GM23338 (cell line): ENCODE results near the gene SMIM13. TPM values are rescaled to one million over a fixed set of nuclear protein-coding genes. Genes with fewer than 3 reads are reported as not detected.

Source experiments
- ATAC-seq: fragments of 200-7000 bp; cut with Tn5 transposase; 3 replicates; pipeline ENCODE4 v1.9.1; 2020
- DNase-seq: peaks from one replicate; pipeline ENCODE4 v3.0.0-alpha.2; 2015; ENCODE audit warnings: low spot score
- H2AFZ ChIP-seq: fragments of 200-600 bp; sonication (generic); 2 replicates; pipeline ENCODE4 v1.8.0; 2016; ENCODE audit warnings: antibody characterized with exemption, mild to moderate bottlenecking, moderate library complexity
- H3F3A ChIP-seq: fragments of 200-600 bp; sonication (generic); replicated peaks from 2 replicates; pipeline ENCODE4 v1.8.0; 2017; ENCODE audit warnings: antibody characterized with exemption, mixed run types, low read depth
- H3K27ac ChIP-seq: fragments of 200-600 bp; sonication (generic); 2 replicates; pipeline ENCODE4 v1.6.1; 2016; ENCODE audit warnings: low read depth
- H3K27me3 ChIP-seq: fragments of 200-600 bp; sonication (generic); 2 replicates; pipeline ENCODE4 v1.8.0; 2016; ENCODE audit warnings: mild to moderate bottlenecking, mixed run types, moderate library complexity; ENCODE audit not compliant: insufficient read depth
- H3K36me3 ChIP-seq: fragments of 200-600 bp; sonication (generic); 2 replicates; pipeline ENCODE4 v1.8.0; 2016; ENCODE audit warnings: mild to moderate bottlenecking; ENCODE audit not compliant: insufficient read depth
- H3K4me1 ChIP-seq: fragments of 200-600 bp; sonication (generic); 2 replicates; pipeline ENCODE4 v1.8.0; 2016; ENCODE audit warnings: mild to moderate bottlenecking, moderate library complexity; ENCODE audit not compliant: insufficient read depth
- H3K4me2 ChIP-seq: fragments of 200-600 bp; sonication (generic); 2 replicates; pipeline ENCODE4 v1.7.1; 2017; ENCODE audit warnings: mixed run types
- H3K4me3 ChIP-seq: fragments of 200-600 bp; sonication (generic); 2 replicates; pipeline ENCODE4 v1.6.1; 2016; ENCODE audit warnings: mixed run types
- H3K79me2 ChIP-seq: fragments of 200-600 bp; sonication (generic); replicated peaks from 2 replicates; pipeline ENCODE4 v1.8.0; 2017; ENCODE audit warnings: mild to moderate bottlenecking; ENCODE audit not compliant: insufficient read depth
- H3K9me2 ChIP-seq: fragments of 200-600 bp; sonication (generic); 2 replicates; pipeline ENCODE4 v1.8.0; 2017; ENCODE audit not compliant: insufficient read depth
- H4K20me1 ChIP-seq: fragments of 200-600 bp; sonication (generic); replicated peaks from 2 replicates; pipeline ENCODE4 v1.8.0; 2017; ENCODE audit warnings: mild to moderate bottlenecking; ENCODE audit not compliant: insufficient read depth
- H3K27ac Mint-ChIP-seq: 2 replicates; pipeline ENCODE4 v1.8.0; 2020; ENCODE audit warnings: inconsistent platforms, mild to moderate bottlenecking, moderate library complexity, mixed read lengths
- H3K27me3 Mint-ChIP-seq: 3 replicates; pipeline ENCODE4 v1.8.0; 2022; ENCODE audit warnings: low read depth, mild to moderate bottlenecking, moderate library complexity, mixed read lengths, inconsistent platforms; ENCODE audit not compliant: insufficient read depth, poor library complexity
- H3K36me3 Mint-ChIP-seq: 3 replicates; pipeline ENCODE4 v1.8.0; 2021; ENCODE audit warnings: low read depth, mild to moderate bottlenecking, inconsistent platforms, moderate library complexity, mixed read lengths
- H3K4me1 Mint-ChIP-seq: 3 replicates; pipeline ENCODE4 v1.8.0; 2020; ENCODE audit warnings: mild to moderate bottlenecking, inconsistent platforms, mixed read lengths
- H3K4me3 Mint-ChIP-seq: 3 replicates; pipeline ENCODE4 v1.8.0; 2021; ENCODE audit warnings: moderate library complexity, mild to moderate bottlenecking, inconsistent platforms, mixed read lengths
- H3K9me3 Mint-ChIP-seq: 3 replicates; pipeline ENCODE4 v1.8.0; 2020; ENCODE audit warnings: moderate library complexity, mild to moderate bottlenecking, inconsistent platforms, mixed read lengths
- CTCF ChIP-seq, 2 experiments: fragments of 200-600 bp in 1 of 2; sonication (generic) in 1 of 2; conservative IDR thresholded peaks; 2 replicates each; pipeline versions ENCODE4 v1.5.1 to v1.6.1; 2016 to 2017; ENCODE audit warnings: antibody characterized with exemption in 2 of 2, low read depth in 2 of 2, mild to moderate bottlenecking in 2 of 2, moderate library complexity in 1 of 2
- ETS1 ChIP-seq: IDR thresholded peaks from 2 replicates; pipeline ENCODE4 v1.6.1; 2016; ENCODE audit warnings: antibody characterized with exemption
- EZH2 ChIP-seq: fragments of 200-600 bp; sonication (generic); IDR thresholded peaks from one replicate; pipeline ENCODE4 v1.8.0; 2017; ENCODE audit warnings: antibody characterized with exemption, mild to moderate bottlenecking, low read depth; ENCODE audit not compliant: unreplicated experiment
- EZH2phosphoT487 ChIP-seq: fragments of 200-600 bp; sonication (generic); IDR thresholded peaks from one replicate; pipeline ENCODE4 v1.8.1; 2018; ENCODE audit warnings: antibody characterized with exemption; ENCODE audit not compliant: unreplicated experiment
- NANOG ChIP-seq: IDR thresholded peaks from 2 replicates; pipeline ENCODE4 v1.6.1; 2016; ENCODE audit warnings: antibody characterized with exemption, borderline replicate concordance
- STAT1 ChIP-seq: IDR thresholded peaks from one replicate; pipeline ENCODE4 v1.6.1; 2016; ENCODE audit warnings: antibody characterized with exemption; ENCODE audit not compliant: unreplicated experiment
- ZNF114 ChIP-seq: fragments of 250-450 bp; sonication (Bioruptor Pico); IDR thresholded peaks from 2 replicates; pipeline ENCODE4 v1.5.0; 2020; ENCODE audit warnings: mild to moderate bottlenecking, moderate library complexity
- ZNF331 ChIP-seq: fragments of 250-450 bp; sonication (Bioruptor Pico); IDR thresholded peaks from 2 replicates; pipeline ENCODE4 v1.5.0; 2020; ENCODE audit warnings: low read depth, mild to moderate bottlenecking, moderate library complexity
- polyA plus RNA-seq: library from polyadenylated mRNA; unstranded; fragments of >200 nt; fragmentation: Nextera tagmentation; extraction: Ambion mirVana; gene quantifications from 2 replicates; pipeline ENCODE4 v1.2.1, GENCODE V29; 2016
- total RNA-seq: library from RNA; depleted of rRNA; stranded (reverse); fragments of >200 nt; shearing (Covaris generic); gene quantifications from 2 replicates; pipeline ENCODE4 v1.2.3, GENCODE V29; 2014
- TF ChIP-seq, protein P1 (sequence below): fragments of 250-450 bp; sonication (Bioruptor Pico); IDR thresholded peaks from 2 replicates; pipeline ENCODE4 v1.5.0; 2020; ENCODE audit warnings: mild to moderate bottlenecking, moderate library complexity
- TF ChIP-seq, protein P2 (sequence below): IDR thresholded peaks from one replicate; pipeline ENCODE4 v1.6.1; 2018; ENCODE audit warnings: antibody characterized with exemption; ENCODE audit not compliant: unreplicated experiment

The SMIM13 gene
- total and polyA plus RNA-seq, 2 experiments from 2014 or later = 7.2 to 12.7 TPM

DNA sequence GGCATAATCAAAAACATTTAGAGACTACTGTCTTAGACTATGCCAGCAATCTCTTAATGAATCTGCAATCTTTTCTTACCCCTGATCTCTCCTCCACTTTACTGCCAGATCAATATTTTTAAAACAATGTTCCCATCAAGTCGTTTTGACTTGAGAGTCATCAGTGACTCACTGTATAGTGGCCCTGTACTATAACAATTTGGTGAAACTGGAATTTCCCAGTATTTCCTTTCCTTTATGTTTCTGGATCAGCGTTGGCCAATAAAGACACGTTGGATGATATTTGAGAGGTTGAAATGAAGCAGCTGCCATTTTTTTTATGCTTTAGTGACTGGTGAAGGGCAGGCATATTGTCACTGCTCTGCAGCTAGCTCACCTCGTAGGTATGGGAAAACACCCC lies 10.1 kb upstream of the SMIM13 start (continued):
- TF ChIP-seq NANOG (no peak), ZNF331 (CRISPR knock-in tag) (no peak), CTCF (conservative IDR thresholded peaks at IDR 0.05; ENCODE audit: low read depth in 2 of 2) (no peak)

- Mint-ChIP-seq H3K36me3 (no peaks in the 10 kb centered on the region), H3K4me1 (peaks cover 1% of the 10 kb centered on the region; the same call in 1 of the 3 replicates), H3K4me3 (no peak overlapping the region), H3K9me3 (no peaks in the 10 kb centered on the region), H3K27ac (no peak overlapping the region), H3K27me3 (peaks cover 3% of the 10 kb centered on the region)
- Histone ChIP-seq H3K4me3 (no peak overlapping the region), H3K4me2 (no peak overlapping the region), H3K27me3 (no peaks in the 10 kb centered on the region), H3K36me3 (no peaks in the 10 kb centered on the region), H3K27ac (no peak overlapping the region), H3K9me2 (peaks cover 6% of the 10 kb centered on the region), H2AFZ (no peak overlapping the region), H3F3A (no peaks in the 10 kb centered on the region), H4K20me1 (no peaks in the 10 kb centered on the region), H3K79me2 (no peaks in the 10 kb centered on the region), H3K4me1 (no peaks in the 10 kb centered on the region)
- DNase-seq (no peak), ATAC-seq (no peak)
- TF ChIP-seq STAT1 (no peak), NANOG (no peak), CTCF (conservative IDR thresholded peaks at IDR 0.05; ENCODE audit: low read depth in 2 of 2) (no peak), EZH2 (no peak), EZH2phosphoT487 (no peak), ZNF114 (CRISPR knock-in tag) (no peak), ETS1 (no peak), ZNF331 (CRISPR knock-in tag) (no peak)
- TF ChIP-seq, protein P1, sequence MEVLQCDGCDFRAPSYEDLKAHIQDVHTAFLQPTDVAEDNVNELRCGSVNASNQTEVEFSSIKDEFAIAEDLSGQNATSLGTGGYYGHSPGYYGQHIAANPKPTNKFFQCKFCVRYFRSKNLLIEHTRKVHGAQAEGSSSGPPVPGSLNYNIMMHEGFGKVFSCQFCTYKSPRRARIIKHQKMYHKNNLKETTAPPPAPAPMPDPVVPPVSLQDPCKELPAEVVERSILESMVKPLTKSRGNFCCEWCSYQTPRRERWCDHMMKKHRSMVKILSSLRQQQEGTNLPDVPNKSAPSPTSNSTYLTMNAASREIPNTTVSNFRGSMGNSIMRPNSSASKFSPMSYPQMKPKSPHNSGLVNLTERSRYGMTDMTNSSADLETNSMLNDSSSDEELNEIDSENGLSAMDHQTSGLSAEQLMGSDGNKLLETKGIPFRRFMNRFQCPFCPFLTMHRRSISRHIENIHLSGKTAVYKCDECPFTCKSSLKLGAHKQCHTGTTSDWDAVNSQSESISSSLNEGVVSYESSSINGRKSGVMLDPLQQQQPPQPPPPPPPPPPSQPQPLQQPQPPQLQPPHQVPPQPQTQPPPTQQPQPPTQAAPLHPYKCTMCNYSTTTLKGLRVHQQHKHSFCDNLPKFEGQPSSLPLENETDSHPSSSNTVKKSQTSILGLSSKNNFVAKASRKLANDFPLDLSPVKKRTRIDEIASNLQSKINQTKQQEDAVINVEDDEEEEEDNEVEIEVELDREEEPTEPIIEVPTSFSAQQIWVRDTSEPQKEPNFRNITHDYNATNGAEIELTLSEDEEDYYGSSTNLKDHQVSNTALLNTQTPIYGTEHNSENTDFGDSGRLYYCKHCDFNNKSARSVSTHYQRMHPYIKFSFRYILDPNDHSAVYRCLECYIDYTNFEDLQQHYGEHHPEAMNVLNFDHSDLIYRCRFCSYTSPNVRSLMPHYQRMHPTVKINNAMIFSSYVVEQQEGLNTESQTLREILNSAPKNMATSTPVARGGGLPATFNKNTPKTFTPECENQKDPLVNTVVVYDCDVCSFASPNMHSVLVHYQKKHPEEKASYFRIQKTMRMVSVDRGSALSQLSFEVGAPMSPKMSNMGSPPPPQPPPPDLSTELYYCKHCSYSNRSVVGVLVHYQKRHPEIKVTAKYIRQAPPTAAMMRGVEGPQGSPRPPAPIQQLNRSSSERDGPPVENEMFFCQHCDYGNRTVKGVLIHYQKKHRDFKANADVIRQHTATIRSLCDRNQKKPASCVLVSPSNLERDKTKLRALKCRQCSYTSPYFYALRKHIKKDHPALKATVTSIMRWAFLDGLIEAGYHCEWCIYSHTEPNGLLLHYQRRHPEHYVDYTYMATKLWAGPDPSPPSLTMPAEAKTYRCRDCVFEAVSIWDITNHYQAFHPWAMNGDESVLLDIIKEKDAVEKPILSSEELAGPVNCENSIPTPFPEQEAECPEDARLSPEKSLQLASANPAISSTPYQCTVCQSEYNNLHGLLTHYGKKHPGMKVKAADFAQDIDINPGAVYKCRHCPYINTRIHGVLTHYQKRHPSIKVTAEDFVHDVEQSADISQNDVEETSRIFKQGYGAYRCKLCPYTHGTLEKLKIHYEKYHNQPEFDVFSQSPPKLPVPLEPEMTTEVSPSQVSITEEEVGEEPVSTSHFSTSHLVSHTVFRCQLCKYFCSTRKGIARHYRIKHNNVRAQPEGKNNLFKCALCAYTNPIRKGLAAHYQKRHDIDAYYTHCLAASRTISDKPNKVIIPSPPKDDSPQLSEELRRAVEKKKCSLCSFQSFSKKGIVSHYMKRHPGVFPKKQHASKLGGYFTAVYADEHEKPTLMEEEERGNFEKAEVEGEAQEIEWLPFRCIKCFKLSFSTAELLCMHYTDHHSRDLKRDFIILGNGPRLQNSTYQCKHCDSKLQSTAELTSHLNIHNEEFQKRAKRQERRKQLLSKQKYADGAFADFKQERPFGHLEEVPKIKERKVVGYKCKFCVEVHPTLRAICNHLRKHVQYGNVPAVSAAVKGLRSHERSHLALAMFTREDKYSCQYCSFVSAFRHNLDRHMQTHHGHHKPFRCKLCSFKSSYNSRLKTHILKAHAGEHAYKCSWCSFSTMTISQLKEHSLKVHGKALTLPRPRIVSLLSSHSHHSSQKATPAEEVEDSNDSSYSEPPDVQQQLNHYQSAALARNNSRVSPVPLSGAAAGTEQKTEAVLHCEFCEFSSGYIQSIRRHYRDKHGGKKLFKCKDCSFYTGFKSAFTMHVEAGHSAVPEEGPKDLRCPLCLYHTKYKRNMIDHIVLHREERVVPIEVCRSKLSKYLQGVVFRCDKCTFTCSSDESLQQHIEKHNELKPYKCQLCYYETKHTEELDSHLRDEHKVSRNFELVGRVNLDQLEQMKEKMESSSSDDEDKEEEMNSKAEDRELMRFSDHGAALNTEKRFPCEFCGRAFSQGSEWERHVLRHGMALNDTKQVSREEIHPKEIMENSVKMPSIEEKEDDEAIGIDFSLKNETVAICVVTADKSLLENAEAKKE (CRISPR knock-in tag) = no peak
- TF ChIP-seq, protein P2, sequence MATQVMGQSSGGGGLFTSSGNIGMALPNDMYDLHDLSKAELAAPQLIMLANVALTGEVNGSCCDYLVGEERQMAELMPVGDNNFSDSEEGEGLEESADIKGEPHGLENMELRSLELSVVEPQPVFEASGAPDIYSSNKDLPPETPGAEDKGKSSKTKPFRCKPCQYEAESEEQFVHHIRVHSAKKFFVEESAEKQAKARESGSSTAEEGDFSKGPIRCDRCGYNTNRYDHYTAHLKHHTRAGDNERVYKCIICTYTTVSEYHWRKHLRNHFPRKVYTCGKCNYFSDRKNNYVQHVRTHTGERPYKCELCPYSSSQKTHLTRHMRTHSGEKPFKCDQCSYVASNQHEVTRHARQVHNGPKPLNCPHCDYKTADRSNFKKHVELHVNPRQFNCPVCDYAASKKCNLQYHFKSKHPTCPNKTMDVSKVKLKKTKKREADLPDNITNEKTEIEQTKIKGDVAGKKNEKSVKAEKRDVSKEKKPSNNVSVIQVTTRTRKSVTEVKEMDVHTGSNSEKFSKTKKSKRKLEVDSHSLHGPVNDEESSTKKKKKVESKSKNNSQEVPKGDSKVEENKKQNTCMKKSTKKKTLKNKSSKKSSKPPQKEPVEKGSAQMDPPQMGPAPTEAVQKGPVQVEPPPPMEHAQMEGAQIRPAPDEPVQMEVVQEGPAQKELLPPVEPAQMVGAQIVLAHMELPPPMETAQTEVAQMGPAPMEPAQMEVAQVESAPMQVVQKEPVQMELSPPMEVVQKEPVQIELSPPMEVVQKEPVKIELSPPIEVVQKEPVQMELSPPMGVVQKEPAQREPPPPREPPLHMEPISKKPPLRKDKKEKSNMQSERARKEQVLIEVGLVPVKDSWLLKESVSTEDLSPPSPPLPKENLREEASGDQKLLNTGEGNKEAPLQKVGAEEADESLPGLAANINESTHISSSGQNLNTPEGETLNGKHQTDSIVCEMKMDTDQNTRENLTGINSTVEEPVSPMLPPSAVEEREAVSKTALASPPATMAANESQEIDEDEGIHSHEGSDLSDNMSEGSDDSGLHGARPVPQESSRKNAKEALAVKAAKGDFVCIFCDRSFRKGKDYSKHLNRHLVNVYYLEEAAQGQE = no peak
These were observed 9.7 kb upstream of the SMIM13 start for GRCh38 chr6:11083956-11084355.
